A549 (cell line): Measurements from ENCODE around the gene FNDC3A. TPM values are rescaled to one million over a fixed set of nuclear protein-coding genes. Genes with fewer than 3 reads are reported as not detected.

ENCODE experiments used
- ATAC-seq, 2 experiments: fragments of 200-7000 bp in 1 of 2; fragments of >200 bp in 1 of 2; cut with Nextera tagmentation in 1 of 2; cut with Tn5 transposase in 1 of 2; 3 replicates each; pipeline versions ENCODE4 v1.8.0 to v1.9.1; 2018 to 2020; ENCODE audit warnings: mild to moderate bottlenecking in 1 of 2, moderate library complexity in 1 of 2
- CTCF ChIA-PET: fragments of 300-600 bp; sonication (Branson Sonifier 250); formaldehyde crosslinking; extraction: SDS; loops from one replicate; lab custom pipeline; 2021; ENCODE audit warnings: antibody characterized with exemption, inconsistent platforms; lab: Yijun Ruan, JAX
- POLR2A ChIA-PET: fragments of 350-600 bp; formaldehyde crosslinking; extraction: SDS; loops from one replicate; lab custom pipeline; 2021; ENCODE audit warnings: antibody characterized with exemption, inconsistent platforms; lab: Yijun Ruan, JAX
- DNase-seq, 2 experiments: peaks; one replicate each; pipeline versions ENCODE4 v3.0.0 to v3.0.0-alpha.2; 2011 to 2016; ENCODE audit warnings: low read depth in 1 of 2, low spot score in 1 of 2
- FAIRE-seq: peaks from 2 replicates; lab custom pipeline; 2011; peaks lifted over from hg19 to GRCh38; lab: Jason Lieb, UNC
- H3K27ac ChIP-seq, 2 experiments: fragments of >200 bp; sonication (Bioruptor Twin); formaldehyde crosslinking; 3 replicates each; pipeline ENCODE4 v1.5.1; 2016 to 2017
- H3K4me1 ChIP-seq: fragments of >200 bp; sonication (Bioruptor Twin); formaldehyde crosslinking; 3 replicates; pipeline ENCODE4 v1.6.1; 2016
- H3K4me2 ChIP-seq: fragments of >200 bp; sonication (Bioruptor Twin); formaldehyde crosslinking; 3 replicates; pipeline ENCODE4 v1.6.1; 2016
- H3K4me3 ChIP-seq: fragments of >200 bp; sonication (Bioruptor Twin); formaldehyde crosslinking; 3 replicates; pipeline ENCODE4 v1.5.1; 2016
- H3K9me3 ChIP-seq: fragments of >200 bp; sonication (Bioruptor Twin); formaldehyde crosslinking; 3 replicates; pipeline ENCODE4 v1.6.1; 2016
- BHLHE40 ChIP-seq: IDR thresholded peaks from 2 replicates; pipeline ENCODE4 v1.6.1; 2012; ENCODE audit warnings: low read depth, low read length, inconsistent platforms
- CBX2 ChIP-seq: fragments of 200-600 bp; sonication (generic); IDR thresholded peaks from 2 replicates; pipeline ENCODE4 v1.6.1; 2016; ENCODE audit warnings: low read depth, mild to moderate bottlenecking, borderline replicate concordance
- CEBPB ChIP-seq, 2 experiments: fragments of >200 bp in 1 of 2; sonication (Bioruptor Twin) in 1 of 2; formaldehyde crosslinking in 1 of 2; IDR thresholded peaks; 2 replicates each; pipeline ENCODE4 v1.6.1; 2012 to 2016
- CHD2 ChIP-seq: fragments of 150-350 bp; IDR thresholded peaks from 2 replicates; pipeline ENCODE4 v1.6.1; 2014; ENCODE audit warnings: low read length; ENCODE audit not compliant: partially characterized antibody
- EHF ChIP-seq: fragments of 250-450 bp; sonication (Bioruptor Pico); IDR thresholded peaks from 2 replicates; pipeline ENCODE4 v1.5.0; 2020; ENCODE audit warnings: mild to moderate bottlenecking
- EP300 ChIP-seq, 2 experiments: fragments of >200 bp; sonication (Bioruptor Twin); formaldehyde crosslinking; IDR thresholded peaks; 2 replicates in 1 of 2; 3 replicates in 1 of 2; pipeline ENCODE4 v1.6.1; 2016 to 2017
- FOSB ChIP-seq: fragments of 250-450 bp; sonication (Bioruptor Pico); IDR thresholded peaks from 2 replicates; pipeline ENCODE4 v1.5.0; 2020; ENCODE audit warnings: mild to moderate bottlenecking, moderate library complexity
- FOXS1 ChIP-seq: fragments of 250-450 bp; sonication (Bioruptor Pico); IDR thresholded peaks from 2 replicates; pipeline ENCODE4 v1.5.0; 2020; ENCODE audit warnings: mild to moderate bottlenecking, moderate library complexity
- GATA3 ChIP-seq: IDR thresholded peaks from 2 replicates; pipeline ENCODE4 v1.6.1; 2012; ENCODE audit warnings: borderline replicate concordance
- JUN ChIP-seq, 2 experiments: fragments of >200 bp; sonication (Bioruptor Twin); formaldehyde crosslinking; IDR thresholded peaks; 2 replicates in 1 of 2; 3 replicates in 1 of 2; pipeline ENCODE4 v1.6.1; 2016 to 2017
- JUNB ChIP-seq: fragments of >200 bp; sonication (Bioruptor Twin); formaldehyde crosslinking; IDR thresholded peaks from 2 replicates; pipeline ENCODE4 v1.6.1; 2016
- KDM1A ChIP-seq: fragments of 200-600 bp; sonication (generic); IDR thresholded peaks from 2 replicates; pipeline ENCODE4 v1.6.1; 2016; ENCODE audit warnings: low read depth, mild to moderate bottlenecking
- KDM5A ChIP-seq: fragments of 200-600 bp; sonication (generic); IDR thresholded peaks from 2 replicates; pipeline ENCODE4 v1.6.1; 2016; ENCODE audit warnings: antibody characterized with exemption, mild to moderate bottlenecking
- MYC ChIP-seq: IDR thresholded peaks from 2 replicates; pipeline ENCODE4 v1.6.1; 2012; ENCODE audit warnings: mild to moderate bottlenecking, inconsistent platforms, low read length, improper control_type of control experiment, borderline replicate concordance
- NFE2L2 ChIP-seq: fragments of 150-350 bp; conservative IDR thresholded peaks from 2 replicates; pipeline ENCODE4 v1.6.1; 2014; ENCODE audit warnings: low read length
- NR3C1 ChIP-seq: fragments of >200 bp; sonication (Bioruptor Twin); formaldehyde crosslinking; IDR thresholded peaks from 3 replicates; pipeline ENCODE4 v1.6.1; 2017
- PHF8 ChIP-seq: fragments of 200-600 bp; sonication (generic); IDR thresholded peaks from 2 replicates; pipeline ENCODE4 v1.6.1; 2016; ENCODE audit warnings: low read depth, mild to moderate bottlenecking, antibody characterized with exemption, moderate library complexity, borderline replicate concordance
- POLR2A ChIP-seq: IDR thresholded peaks from 2 replicates; pipeline ENCODE4 v1.6.1; 2012; ENCODE audit warnings: mild to moderate bottlenecking, low read length
- RAD21 ChIP-seq, 2 experiments: fragments of >200 bp in 1 of 2; sonication (Bioruptor Twin) in 1 of 2; formaldehyde crosslinking in 1 of 2; IDR thresholded peaks in 1 of 2; conservative IDR thresholded peaks in 1 of 2; 2 replicates in 1 of 2; 3 replicates in 1 of 2; pipeline ENCODE4 v1.6.1; 2012 to 2018; ENCODE audit warnings: inconsistent platforms in 1 of 2
- RCOR1 ChIP-seq: fragments of 150-350 bp; IDR thresholded peaks from 2 replicates; pipeline ENCODE4 v1.6.1; 2014; ENCODE audit warnings: antibody characterized with exemption, low read length, low read depth
- RFX5 ChIP-seq: fragments of 450-650 bp; IDR thresholded peaks from 2 replicates; pipeline ENCODE4 v1.7.1; 2014; ENCODE audit warnings: antibody characterized with exemption, mild to moderate bottlenecking, moderate library complexity
- RNF2 ChIP-seq: fragments of 200-600 bp; sonication (generic); IDR thresholded peaks from 2 replicates; pipeline ENCODE4 v1.6.1; 2016; ENCODE audit warnings: low read depth, mild to moderate bottlenecking, antibody characterized with exemption, moderate library complexity, borderline replicate concordance
- TP53 ChIP-seq: fragments of 250-450 bp; sonication (Bioruptor Pico); IDR thresholded peaks from 2 replicates; pipeline ENCODE4 v1.5.0; 2021; ENCODE audit warnings: mild to moderate bottlenecking, moderate library complexity
- ZC3H11A ChIP-seq: fragments of 450-650 bp; IDR thresholded peaks from 2 replicates; pipeline ENCODE4 v1.6.1; 2014; ENCODE audit warnings: antibody characterized with exemption, mild to moderate bottlenecking
- WGBS: methylation state at CpG from one replicate; pipeline ENCODE4 v1.1.6; 2017; ENCODE audit errors: missing lambda C conversion rate; 5-methylcytosine and 5-hydroxymethylcytosine counted together
- polyA plus RNA-seq, 4 experiments: library from polyadenylated mRNA; depleted of rRNA in 3 of 4; stranded (reverse); fragments of >200 nt; fragmentation: RNase III in 1 of 4; extraction: RNeasy Plus Mini Kit Qiagen cat#74134 plus additional on column Dnase treatment in 1 of 4; gene quantifications; 2 replicates in 3 of 4; 3 replicates in 1 of 4; pipeline ENCODE4 v1.2.3, GENCODE V29; 2011 to 2017
- TF ChIP-seq, protein P1 (sequence below): IDR thresholded peaks from 2 replicates; pipeline ENCODE4 v1.6.1; 2012
- TF ChIP-seq, protein P2 (sequence below): IDR thresholded peaks from 2 replicates; pipeline ENCODE4 v1.6.1; 2012
- TF ChIP-seq, protein P3 (sequence below): IDR thresholded peaks from 2 replicates; pipeline ENCODE4 v1.6.1; 2012; ENCODE audit warnings: low read depth, borderline replicate concordance

Gene FNDC3A
- polyA plus RNA-seq, 2 of the 4 experiments (the other 2 are of a cell fraction): 16.0 to 32.6 TPM

DNA sequence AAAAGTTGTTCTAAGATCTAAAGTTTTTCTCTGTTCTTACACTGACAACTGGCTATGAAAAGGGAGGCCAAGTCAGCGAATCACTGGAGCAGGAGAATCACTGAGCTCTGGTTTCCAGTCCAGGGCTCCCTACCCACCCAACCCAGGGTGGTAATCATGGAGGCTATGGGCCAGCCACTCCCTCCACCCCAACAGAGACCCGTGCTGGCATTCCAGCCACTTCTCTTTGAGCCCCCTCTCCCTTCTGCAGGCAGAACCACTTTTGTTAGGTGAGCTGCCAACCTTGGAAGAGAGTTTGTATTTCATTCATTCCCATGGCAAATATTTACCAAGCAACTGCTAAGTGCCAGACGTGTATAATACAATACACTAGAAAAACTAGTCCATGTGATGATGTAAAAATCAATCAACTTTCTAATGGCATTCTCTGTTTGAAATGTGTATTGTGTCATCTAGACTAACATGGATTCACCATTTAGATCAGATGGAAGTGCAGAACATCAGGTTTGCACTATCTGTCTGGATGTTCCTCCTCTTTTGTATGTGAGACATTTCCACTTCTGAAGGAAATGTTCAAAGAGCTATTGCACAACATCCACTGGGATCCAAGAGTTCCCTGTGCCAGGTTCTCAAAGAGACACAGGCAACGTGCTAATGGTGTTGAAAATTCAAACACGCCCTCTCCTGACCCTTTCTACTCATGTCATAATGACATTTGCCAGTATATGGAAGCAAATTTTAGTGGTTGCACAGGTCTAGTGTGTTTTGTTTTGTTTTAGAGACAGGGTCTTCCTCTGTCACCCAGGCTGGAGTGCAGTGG lies 249.7 kb downstream of the FNDC3A start:
- ChIA-PET CTCF (no interaction called here), POLR2A (no interaction called here)
- WGBS: 20% methylated on average over 5 of the region's 5 CpGs
- no peak overlapping the region for H3K4me3 ChIP-seq
- TF ChIP-seq, protein P1, sequence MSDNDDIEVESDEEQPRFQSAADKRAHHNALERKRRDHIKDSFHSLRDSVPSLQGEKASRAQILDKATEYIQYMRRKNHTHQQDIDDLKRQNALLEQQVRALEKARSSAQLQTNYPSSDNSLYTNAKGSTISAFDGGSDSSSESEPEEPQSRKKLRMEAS: no peak
- TF ChIP-seq CEBPB (IDR thresholded peaks at IDR 0.05) (peak in 1 of 2 experiments; percentile 72; a peak in 2 of 4 replicates), PHF8 (no peak), CHD2 (no peak)
- H3K4me2 ChIP-seq: no peak overlapping the region
- H3K4me1 ChIP-seq: no peaks in the 10 kb centered on the region; the same call in 2 of the 3 replicates
- ATAC-seq: no peak
- DNase-seq: no peak
- H3K27ac ChIP-seq: no peak overlapping the region
- H3K9me3 ChIP-seq: no peaks in the 10 kb centered on the region
- no peak for FAIRE-seq

DNA sequence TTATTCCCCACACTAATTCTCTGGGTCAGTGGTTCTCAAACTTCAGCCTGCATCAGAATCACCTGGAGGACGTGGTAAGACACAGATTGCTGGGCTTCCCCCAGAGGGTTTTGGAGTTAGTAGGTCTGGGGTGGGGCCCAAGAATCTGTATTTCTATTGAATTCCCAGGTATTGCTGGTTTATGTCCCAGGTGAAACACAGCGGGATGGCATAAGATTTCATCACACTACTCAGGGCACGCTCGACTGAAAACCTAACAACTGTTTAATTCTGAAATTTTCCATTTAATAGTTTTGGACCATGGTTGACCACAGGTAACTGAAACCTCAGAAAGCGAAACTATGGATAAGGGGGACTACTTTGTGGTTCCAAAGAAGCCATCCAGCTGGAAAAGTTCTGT lies 250.9 kb downstream of the FNDC3A start:
- CTCF ChIA-PET: interaction anchor here (1.4 kb wide), 1 partner anchor 14 kb away, joined by 3 read pairs; no protein-coding TSS in a partner anchor
- TF ChIP-seq MYC: no peak
- TF ChIP-seq FOSB (CRISPR knock-in tag): no peak
- TF ChIP-seq KDM5A: no peak
- no peak for TF ChIP-seq GATA3
- TF ChIP-seq KDM1A: no peak
- TF ChIP-seq, protein P2, sequence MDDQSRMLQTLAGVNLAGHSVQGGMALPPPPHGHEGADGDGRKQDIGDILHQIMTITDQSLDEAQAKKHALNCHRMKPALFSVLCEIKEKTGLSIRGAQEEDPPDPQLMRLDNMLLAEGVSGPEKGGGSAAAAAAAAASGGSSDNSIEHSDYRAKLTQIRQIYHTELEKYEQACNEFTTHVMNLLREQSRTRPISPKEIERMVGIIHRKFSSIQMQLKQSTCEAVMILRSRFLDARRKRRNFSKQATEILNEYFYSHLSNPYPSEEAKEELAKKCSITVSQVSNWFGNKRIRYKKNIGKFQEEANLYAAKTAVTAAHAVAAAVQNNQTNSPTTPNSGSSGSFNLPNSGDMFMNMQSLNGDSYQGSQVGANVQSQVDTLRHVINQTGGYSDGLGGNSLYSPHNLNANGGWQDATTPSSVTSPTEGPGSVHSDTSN: no peak
- TF ChIP-seq, protein P3, sequence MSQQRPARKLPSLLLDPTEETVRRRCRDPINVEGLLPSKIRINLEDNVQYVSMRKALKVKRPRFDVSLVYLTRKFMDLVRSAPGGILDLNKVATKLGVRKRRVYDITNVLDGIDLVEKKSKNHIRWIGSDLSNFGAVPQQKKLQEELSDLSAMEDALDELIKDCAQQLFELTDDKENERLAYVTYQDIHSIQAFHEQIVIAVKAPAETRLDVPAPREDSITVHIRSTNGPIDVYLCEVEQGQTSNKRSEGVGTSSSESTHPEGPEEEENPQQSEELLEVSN: no peak
- no peak for TF ChIP-seq FOXS1 (CRISPR knock-in tag)
- TF ChIP-seq RAD21 (conservative IDR thresholded peaks at IDR 0.05 in 1 of 2, IDR thresholded peaks at IDR 0.05 in 1 of 2): no peak
- TF ChIP-seq ZC3H11A: no peak
- TF ChIP-seq, protein P1: no peak
- no peak for TF ChIP-seq RNF2
- TF ChIP-seq EHF (CRISPR knock-in tag): no peak
- TF ChIP-seq RCOR1: no peak
- Histone ChIP-seq H3K4me1 (no peaks in the 10 kb centered on the region; the same call in 2 of the 3 replicates), H3K27ac (no peak overlapping the region), H3K4me2 (no peak overlapping the region), H3K4me3 (no peak overlapping the region), H3K9me3 (no peaks in the 10 kb centered on the region)
- POLR2A ChIA-PET: no interaction called here
- DNase-seq (no peak), ATAC-seq (no peak), FAIRE-seq (no peak)
- WGBS: 76% methylated on average over 5 of the region's 5 CpGs

DNA sequence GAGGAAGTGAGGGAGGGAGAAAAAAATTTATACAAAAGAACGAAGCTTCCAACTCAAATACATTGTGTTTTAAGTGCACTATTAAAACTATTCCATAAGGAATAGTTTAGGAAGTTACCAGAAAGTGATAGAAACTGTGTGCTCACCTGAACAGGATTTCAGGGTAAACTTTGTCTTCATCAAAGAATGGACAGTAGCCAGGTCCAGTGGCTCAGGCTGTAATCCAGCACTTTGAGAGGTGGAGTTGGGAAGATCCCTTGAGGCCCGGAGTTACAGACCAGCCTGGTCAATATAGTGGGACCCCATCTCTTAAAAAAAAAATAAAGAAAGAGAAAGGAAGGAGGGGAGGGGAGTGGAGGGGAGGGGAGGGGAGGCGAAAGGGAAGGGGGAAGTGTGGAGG lies 259.0 kb downstream of the FNDC3A start:
- ATAC-seq: no peak
- Histone ChIP-seq H3K4me3 (no peak overlapping the region), H3K4me2 (no peak overlapping the region), H3K4me1 (no peaks in the 10 kb centered on the region), H3K27ac (no peak overlapping the region), H3K9me3 (no peaks in the 10 kb centered on the region)
- TF ChIP-seq CHD2 (no peak), BHLHE40 (no peak), GATA3 (no peak), MYC (no peak), JUN (IDR thresholded peaks at IDR 0.05) (no peak), TP53 (CRISPR knock-in tag) (no peak), NFE2L2 (no peak), EP300 (IDR thresholded peaks at IDR 0.05) (no peak), EHF (CRISPR knock-in tag) (no peak), JUNB (no peak), PHF8 (no peak), NR3C1 (no peak), RFX5 (no peak), KDM5A (no peak), CBX2 (no peak), RNF2 (no peak), POLR2A (no peak)
- TF ChIP-seq, protein P3: no peak
- TF ChIP-seq, protein P1: no peak
- no peak for DNase-seq
- no peak for FAIRE-seq
- ChIA-PET POLR2A (no interaction called here), CTCF (no interaction called here)
- WGBS: 87% methylated on average over 2 of the region's 3 CpGs
